Stimulated activated CD8-positive, alpha-beta memory T cell treated with anti-CD3 and anti-CD28 coated beads, Interleukin-15, amount 100 ng/mL, for 1 hour (primary cell): ENCODE data around the gene METTL25.

Experiments
- DNase-seq: peaks from one replicate; pipeline ENCODE4 v3.0.0-alpha.2; 2020; ENCODE audit warnings: low read depth

Gene METTL25

DNA sequence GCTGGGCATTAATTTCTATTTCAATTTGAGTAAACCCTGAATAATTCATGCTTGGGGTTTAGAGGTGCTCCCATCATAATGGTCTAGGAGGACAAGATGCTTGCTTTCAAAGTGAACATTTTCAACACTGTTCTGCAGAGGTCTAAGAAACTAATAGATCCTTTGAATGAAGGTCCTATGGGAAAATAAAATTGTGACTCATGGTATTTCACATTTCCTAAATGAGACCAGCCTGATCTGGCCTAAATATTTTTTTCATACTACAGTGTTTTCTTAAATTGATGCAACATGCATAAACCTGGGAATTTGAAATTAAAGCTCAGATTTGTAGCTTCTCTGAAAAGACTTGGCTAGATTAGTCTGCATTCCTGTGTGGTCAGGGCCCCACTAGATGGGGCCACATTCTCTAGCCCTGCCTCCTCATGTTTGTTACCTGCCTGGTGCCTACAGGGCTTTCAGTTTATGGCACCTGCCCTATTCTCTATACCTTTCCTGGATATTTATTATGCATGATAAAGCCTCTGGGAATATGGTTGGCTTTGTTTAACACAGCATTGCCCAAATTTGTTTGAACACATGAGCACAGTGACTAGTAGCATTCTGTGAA, 112.7 kb downstream of the METTL25 start:
- no peak for DNase-seq

DNA sequence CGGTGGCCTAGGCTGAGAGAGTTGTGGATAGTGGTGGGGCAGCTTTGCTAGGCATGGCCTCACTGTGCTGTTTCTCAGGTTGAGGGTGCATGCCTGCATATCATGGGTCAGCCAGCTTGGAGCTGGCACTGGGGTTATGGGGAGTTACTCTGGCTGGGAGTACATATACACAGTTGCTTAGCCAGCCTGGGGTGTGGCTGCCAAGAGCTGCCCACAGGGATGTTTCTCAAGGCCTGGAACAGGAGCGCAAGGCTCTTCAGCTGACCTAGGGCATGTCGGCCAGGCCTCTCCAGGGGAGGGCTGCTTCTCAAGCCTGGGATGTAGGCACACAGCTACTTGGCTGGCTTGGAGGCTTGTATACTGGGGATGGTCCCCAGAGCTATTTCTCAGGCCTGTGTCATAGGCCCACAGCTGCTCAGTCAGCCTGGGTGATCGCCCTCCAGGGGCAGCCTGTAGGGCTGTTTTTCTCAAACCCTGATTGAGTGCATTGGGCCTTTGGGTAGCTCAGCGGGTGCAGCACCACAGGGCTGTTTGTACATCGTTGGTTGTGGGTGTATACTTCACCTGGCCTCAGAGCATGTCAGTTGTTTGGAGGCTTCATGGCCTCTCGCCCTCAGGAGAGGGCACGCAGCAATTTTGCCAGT, 114.9 kb downstream of the METTL25 start:
- DNase-seq = no peak

DNA sequence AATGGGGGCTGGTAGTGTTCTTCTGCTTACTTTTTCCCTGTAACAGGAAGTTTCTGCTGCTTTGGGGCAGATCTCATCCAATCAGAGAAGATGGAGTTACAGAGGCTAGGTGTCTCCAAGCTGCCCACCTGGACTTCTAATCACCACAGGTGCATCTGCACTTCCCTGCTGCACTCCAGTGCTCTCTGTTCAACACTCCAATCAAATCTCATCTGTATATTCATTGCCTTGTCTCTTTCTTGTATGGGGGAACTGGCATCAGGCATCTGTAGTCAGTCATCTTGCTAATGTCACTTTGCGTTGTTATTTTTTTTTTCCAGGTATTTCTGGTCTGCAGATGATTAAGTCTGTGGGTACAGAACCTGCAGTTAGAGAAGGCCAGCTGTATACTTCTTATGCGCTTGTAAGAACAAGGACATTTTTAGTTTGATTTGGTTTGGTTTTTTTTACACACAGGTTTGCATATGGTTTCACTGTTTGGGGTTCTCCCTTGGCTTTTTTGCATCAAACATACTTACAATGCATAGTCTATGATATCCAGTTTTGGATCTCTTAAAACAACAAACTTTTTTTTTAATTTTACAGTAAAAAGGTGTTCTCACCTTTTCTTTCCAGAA, 116.0 kb downstream of the METTL25 start:
- DNase-seq = no peak

DNA sequence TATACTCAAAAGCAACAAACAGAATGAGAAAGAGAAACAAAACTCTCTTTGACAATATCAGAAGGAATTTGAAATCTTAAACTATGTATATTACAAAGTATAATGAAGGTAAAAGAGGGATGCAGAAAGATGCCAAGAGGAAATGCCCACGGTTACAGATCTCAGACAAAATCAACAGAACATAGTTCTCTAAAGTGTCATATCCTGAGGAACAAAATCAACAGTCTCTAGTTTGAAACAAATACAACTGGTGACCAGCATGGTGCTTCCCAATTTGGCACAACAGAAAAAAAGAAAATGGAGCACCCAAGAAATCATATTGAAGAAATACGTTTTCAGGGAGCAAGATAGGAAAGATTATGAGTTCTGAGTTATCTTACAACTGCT, 116.5 kb downstream of the METTL25 start:
- no peak for DNase-seq

DNA sequence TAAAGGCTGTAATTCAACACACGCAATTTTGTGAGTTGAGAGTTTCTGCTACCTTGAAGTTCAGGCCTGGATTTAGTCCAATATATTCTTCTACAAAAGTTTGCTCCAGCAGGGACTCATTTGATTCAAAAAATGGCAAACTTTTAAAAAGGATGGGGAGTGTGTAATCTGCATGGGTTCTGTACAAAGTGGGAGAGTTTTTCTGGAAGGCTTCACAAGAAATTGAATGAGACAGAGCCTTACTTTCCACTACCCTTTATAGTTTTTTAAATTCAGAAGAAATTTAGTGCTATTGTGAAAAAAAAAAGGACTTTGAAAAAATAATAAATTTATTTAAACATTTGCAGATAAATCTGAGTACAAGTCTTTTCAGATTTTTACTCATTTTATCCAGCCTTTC, 116.9 kb downstream of the METTL25 start:
- no peak for DNase-seq

DNA sequence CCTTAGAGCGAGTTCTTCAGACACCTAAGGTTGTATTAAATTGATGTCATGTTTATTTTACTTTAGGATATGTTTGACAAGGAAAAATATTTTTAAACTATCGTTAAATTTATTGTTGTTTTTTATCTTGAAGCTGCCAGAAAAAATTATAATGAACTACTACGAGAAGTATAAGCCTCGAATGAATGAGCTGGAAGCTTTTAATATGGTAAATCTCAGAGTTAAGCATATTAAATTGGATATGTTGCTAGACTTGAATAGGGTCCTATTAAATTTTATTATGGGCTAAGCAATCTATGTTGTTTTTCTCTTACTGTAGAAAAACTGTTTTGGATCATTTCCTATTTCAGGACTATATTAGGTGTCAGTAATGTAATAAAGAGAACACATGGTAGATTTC, 118.2 kb downstream of the METTL25 start:
- DNase-seq = no peak

DNA sequence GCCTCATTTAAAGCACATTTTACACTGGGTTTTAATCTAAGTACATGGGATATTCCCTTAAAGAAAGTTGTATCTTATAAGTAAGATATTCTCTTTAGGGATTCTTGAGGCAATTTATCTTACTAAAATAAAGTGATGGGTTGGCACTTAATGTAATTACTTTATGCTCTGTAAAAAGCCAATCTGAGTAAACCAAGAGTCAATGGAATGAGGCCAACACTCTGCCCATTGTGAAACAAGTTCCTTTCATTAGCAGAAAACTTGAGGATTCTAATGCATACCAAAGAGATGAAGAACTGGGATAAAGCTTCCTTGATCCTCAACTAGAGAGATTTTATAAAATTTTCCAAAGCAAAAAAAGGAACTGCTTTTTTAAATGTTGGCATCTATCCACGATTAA, 121.2 kb downstream of the METTL25 start:
- no peak for DNase-seq

DNA sequence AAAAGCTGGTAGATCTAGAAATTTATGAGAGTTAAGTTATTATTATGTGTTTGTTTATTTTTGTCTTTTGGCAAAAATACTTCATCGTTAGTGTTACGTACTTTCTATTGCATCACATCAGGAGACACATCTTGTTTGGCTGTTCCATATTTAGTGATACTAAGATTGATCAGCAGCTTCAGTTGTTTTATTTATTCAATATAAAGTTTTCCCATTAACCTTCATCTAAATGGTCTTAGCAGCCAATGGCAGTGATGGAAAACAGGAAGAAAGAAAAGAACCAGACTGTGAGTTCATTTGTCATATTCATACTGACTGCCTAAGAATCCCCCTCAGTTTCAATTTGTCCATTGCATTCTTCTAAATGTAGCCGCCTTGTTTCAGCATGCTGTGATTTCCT, 122.3 kb downstream of the METTL25 start:
- no peak for DNase-seq

DNA sequence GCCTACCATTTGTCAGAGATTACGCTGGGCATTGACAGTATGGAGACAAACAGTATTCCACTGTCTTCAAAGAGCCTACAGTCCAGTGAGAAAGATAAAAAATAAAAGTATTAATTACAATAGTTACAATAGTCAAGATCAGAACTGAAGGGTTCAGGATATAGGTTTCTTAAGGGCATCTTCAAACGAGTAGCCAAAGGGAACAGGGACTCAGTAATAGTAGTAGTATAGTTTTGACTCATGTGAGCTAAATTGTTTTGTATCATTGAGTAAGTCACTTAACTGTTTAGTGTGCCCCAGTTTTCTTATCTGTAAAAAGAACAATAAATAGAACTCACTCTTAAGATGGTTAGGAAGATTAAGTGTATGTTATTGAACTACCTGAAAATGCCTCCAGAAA, 123.6 kb downstream of the METTL25 start:
- no peak for DNase-seq

DNA sequence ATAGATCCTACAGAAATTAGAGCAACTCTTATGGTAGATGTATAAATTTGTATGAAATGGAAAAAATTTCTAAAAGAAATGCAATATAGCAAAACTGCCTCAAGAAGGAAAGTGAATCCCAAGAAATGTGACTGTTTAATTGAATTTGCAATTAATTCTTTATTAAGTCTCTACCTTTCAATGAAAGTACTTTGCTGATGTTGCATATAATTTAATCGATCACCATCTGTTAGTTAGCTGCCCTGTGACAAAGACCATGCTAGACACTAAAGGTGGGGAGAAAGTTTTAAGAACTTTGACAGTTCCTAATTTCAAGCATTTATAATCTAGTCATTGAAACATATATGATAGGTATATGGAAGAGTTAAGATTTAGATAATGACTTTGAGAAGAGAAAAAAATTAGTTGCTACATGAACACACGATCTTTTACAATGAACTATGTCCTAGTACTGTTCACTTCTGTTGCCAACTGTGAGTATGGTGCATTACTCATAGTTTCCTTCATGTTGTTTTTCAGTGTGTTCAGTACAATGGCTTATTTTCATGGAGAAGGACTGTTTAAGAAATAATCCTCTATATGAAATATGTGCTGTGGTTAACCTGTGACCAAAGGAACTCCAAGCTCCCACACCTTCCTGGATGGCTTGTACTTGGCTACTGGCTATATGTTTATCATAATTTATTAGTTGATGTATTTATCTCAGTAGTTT, 128.4 kb downstream of the METTL25 start:
- DNase-seq = no peak

DNA sequence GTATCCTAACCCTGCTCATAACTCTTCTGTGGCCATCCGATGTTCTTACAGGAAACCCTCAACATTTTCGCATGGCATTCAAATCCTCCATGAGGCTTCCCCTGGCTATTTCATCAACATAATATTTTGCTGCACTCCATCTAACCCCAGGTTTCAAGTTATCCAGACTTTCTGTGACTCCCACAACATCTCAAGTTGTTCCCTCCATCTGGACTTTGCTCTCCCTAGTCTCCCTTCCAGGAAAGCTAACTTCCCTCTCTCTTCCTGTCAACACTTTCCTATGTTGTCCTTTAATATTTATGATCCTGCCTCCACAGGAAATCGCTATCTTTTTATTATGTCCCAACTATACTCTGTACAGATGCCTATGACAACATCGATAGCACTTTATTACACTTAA, 146.1 kb downstream of the METTL25 start:
- no peak for DNase-seq

DNA sequence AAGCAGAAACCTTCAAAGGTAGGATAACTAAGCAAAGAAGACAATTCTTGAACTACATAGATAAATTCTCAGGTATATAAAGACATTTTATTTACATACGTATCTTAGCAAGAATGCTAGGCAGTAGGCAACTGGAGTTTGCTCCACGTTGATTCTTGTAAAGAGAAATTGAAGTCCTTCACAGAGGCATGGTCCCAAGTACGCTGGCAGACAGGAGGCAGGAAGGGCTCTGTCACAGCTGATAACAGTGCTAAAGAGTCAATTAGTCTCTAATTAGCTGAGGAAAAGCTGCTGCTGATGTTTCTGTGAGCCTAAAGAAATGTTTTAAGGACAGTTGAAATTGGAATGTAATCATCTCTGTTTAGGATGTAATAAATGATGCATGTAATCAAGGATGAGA, 146.8 kb downstream of the METTL25 start:
- no peak for DNase-seq

DNA sequence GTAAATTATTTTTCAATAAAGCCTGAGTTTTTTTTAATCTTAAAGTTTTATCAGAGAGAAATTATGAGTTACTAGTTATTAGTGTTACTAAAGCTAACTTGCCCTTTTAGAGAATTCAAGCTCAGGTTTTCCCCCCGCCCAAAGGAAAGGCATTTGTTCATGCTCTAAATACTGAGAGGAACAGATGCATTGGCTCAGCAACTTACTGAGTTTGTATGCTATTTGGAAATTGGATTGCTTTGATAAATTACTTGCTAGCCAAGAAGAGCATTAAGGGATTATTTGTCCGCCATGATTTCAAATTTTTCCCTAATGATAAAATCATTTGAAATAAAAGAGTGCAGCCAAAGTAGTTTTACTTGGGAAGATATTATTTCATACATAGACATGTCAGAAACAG, 149.4 kb downstream of the METTL25 start:
- no peak for DNase-seq

DNA sequence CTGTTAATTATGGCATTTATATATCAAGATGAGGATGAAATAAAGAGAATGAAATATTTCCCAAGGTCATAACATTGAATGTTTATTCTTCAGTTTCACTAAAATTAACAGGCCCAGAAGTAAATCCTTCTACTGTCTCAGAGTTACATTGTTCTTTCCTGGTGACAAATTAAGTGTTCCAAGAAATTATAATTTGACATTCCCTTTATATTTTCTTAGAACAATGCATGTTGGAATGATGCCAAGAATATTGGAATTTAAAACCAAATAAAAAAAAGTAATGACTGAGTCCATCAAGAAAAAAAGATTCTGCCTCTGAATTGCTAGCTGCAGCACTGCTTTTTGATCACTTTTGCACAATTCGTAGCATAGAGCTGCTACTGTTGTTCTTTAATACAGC, 152.1 kb downstream of the METTL25 start:
- no peak for DNase-seq

DNA sequence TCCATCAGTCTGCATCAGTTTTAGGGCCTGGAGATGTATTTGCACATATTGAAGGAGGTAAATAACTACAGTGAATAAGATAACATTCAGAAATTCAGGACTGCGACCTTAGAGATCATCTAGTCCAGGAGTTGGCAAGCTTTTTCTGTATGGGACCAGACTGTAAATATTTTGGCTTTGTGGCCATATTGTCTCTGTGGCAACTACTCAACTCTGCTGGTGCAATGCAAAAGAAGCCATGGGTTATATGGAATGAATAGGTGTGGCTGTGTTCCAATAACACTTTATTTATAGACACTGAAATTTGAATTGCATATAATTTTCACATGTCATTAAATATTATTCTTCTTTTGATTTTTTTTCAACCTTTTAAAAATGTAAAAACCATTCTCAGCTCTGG, 156.6 kb downstream of the METTL25 start:
- no peak for DNase-seq

DNA sequence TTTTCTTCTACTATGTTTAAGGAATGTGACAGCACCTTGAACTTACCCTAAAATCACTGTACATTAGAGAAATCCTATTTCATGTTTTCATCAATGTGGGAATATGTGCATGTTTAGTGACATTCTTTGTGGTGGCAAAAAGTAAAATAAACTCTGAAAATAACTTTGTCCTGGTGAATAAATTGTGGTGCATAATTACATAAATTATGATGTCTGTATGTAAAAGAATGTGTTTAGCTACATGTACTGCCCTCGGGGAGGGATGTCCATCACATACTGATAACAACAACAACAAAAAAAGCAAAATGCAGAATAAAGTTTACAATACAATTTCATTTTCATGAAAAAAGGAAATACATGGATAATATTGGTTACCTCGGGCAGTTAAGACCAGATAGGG, 157.3 kb downstream of the METTL25 start:
- DNase-seq = no peak

DNA sequence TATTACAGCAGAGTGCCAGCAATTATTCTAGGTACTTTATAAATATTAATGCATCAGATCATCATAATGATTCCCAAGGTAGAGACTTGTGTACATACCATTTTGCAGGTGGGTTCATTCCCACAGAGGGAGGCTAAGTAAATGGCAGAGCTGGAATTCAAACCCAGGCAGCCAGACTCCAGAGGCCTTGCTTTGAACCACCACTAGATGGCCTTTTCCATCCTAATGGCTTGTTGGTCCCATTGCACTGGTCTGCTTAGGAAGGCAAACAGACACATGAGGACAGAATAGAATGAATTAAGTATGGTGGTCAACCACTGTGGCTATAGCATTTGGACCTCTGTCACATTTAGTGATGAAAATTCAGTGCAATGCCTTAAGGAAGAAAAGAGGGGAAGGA, 158.7 kb downstream of the METTL25 start:
- DNase-seq = no peak

DNA sequence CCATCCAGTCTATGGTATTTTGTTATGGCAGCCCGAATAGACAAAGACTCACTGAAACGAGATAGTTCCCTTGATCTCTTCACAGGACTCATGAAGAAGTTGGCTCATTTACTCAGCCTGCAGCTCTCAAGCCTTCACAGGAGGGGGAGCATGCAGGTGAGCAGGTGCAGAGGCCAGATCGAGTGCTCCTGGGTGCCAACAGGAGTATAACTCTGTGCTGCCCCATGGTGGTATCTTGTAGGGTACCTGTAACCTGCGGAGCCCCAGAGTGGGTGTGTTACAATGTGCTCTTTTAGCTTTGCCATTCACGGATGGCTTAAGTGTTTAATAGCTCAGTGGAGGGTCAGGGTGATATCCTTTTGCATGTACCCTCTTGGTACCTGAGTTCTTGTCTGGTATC, 159.5 kb downstream of the METTL25 start:
- DNase-seq = no peak

DNA sequence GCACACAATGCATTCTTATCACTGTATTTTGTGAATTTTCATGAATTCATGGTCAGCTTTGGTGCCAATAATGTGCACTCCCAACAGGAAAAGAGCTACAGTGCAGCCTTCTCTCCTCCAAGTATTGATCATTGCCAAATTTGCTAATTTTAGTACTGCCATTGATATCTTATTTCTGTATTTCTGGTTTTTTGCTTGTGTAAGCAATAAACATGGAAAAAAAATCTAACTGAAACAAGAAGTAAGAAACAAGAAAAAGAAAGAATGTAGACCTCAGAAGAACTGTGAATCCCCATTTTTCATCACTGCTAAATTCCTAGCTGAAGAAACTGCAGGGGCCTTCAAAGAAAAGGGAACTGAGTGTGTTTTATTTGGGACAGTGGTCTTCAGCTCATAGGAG, 161.2 kb downstream of the METTL25 start:
- no peak for DNase-seq

DNA sequence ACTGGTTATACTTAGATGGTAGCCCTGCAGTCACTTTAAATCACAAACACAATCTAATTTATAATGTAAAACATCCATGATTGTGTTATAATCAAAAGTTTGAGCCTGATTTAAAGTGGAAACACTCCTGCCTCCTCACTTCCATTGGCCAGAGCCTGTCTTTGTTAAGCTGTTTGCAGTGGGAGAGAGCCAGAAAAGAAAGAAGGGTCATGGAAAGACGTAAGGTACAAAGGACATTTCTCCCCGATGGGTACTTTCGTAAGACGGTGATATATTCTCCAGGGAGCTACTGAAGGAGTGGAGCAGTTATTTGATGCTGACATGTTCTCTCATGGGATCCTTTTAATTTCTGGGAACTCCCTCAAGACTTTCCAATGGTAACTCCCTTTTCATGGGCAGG, 164.0 kb downstream of the METTL25 start:
- no peak for DNase-seq

DNA sequence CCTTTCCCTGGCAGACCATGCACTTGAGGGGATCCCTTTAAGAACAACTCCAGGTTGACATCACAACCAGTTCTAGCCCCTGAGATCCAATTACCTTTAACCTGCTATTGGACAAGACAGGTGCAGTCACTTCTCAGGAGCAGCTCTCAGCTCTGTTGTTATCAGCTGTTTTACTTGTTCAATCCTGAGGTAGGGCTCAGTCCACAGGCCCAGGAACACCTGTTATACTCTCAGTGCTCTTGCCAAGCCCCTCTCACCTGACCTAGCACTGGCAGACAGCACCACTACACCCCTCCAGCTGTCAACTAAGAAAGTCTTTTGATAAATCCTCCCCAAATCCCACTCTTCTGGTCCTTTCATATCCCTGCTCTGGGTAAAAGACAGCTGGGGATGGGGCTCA, 164.4 kb downstream of the METTL25 start:
- DNase-seq = no peak

DNA sequence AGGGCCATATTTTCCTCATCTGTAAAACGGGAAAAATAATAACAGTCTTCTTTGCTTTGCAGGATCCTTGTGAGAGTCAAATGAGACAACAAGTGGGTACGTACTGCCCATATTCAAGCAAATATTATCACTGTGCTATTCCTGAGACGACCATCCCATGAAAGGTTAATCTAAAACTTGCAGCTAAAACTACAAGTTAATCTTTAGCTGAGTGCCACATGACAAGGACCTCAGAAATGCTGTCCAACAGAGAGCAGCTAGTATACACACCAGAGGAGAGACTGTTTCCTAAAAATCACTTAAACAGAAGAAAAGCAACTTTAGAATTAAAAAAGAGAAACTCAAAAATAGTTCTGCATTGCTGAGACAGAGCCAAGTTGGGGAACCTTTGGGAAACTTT, 165.7 kb downstream of the METTL25 start:
- no peak for DNase-seq

DNA sequence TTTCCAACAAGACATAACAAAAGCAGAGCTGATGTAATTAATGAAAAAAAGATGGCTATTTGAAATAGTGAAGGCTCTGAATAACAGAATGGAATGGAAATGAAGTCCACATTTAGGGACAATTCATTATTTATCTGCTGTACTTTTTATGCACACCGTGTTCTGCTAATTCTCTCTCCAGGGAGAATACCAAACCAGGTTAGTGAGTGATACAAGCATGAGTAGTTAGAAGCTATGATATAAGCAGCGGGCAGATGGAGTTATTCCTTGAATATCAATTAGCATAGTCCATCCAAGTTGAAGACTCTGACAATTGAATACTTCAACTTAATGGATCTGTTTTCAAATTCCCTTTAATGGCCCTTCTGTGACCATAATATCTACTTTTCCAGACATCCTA, 166.3 kb downstream of the METTL25 start:
- no peak for DNase-seq
